Heart left ventricle (tissue), 13 donors: Measurements from ENCODE around the gene MLXIP.
A peak's percentile ranks its signal among the peaks of the same experiment; 100 is the strongest.

ENCODE experiments used
- POLR2A ChIP-seq, 2 donors: fragments of 450-650 bp; IDR thresholded peaks; one replicate each; pipeline ENCODE4 v1.6.1; 2017; ENCODE audit warnings: antibody characterized with exemption in 2 of 2, mild to moderate bottlenecking in 2 of 2, moderate library complexity in 2 of 2
- TF ChIP-seq, protein P1 (sequence below), 12 donors: fragments of 200-600 bp; sonication (generic) in 4 of 12; IDR thresholded peaks; one replicate each; pipeline versions ENCODE4 v1.5.0 to v1.8.0; 2018 to 2022; ENCODE audit warnings: antibody characterized with exemption in 12 of 12, mild to moderate bottlenecking in 5 of 12
- donor health status: ischemic (EF 13 %, LVEDD 7.1; RV severe dilation, severe dysfunction).
- donor health status: DM: no; HTN: yes; CAD: no.
- donor health status: DM: no; HTN: no; CAD: no.
- donor health status: ischemic (EF 25% LVEDD 6.9; RV normal size, moderate dysfunction).
- donor health status: ischemic (EF 25% LVEDD 5.7; RV mildly dilated, moderate dysfunction).
- donor health status: ischemic (EF 35%, LVEDD 5.7; RV mildly dilated, moderate dysfunction).
- donor health status: nonischemic (EF 11% LVEDD 7.7; RV severe dilation, severe dysfunction).
- donor health status: DM: yes; HTN: yes; CAD: no.
- donor health status: PGD.
- donor health status: ischemic (EF 29% LVEDD 5.4; RV normal size, mild dysfunction).
- donor health status: nonischemic (EF 23%, LVEDD 6.1; RV moderate dilation, normal function).

DNA sequence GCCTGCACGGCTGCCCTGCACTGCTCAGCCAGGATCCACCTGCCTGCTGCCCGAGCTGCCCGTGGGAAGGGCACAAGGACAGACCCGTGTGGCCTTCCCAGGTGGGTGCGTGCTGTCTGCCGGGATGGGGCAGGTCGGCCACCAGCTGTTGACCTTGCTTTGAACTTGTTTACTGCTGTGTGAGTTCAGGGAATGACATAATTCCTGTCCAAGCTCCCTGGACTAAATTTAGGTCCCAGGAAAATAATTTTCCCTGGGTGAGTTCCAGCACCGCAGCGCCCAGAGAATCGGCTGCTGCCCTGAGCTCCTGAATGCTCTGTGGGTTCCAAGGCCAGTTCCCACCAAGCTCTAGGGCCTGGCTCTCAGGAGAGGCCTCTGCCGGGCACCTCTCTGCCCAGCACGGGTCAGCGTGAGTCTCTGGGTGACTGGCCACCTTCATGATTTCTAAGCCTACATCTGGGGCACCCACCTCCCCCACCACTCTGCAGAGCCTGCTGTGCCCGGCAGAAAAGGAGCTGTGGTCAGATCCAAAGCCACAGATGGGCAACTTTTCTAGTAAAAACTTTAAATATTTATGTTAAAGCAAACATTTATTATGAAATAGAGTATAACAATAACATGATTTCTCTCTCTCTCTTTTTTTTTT is 27.2 kb upstream of the MLXIP start:
- TF ChIP-seq, protein P1, sequence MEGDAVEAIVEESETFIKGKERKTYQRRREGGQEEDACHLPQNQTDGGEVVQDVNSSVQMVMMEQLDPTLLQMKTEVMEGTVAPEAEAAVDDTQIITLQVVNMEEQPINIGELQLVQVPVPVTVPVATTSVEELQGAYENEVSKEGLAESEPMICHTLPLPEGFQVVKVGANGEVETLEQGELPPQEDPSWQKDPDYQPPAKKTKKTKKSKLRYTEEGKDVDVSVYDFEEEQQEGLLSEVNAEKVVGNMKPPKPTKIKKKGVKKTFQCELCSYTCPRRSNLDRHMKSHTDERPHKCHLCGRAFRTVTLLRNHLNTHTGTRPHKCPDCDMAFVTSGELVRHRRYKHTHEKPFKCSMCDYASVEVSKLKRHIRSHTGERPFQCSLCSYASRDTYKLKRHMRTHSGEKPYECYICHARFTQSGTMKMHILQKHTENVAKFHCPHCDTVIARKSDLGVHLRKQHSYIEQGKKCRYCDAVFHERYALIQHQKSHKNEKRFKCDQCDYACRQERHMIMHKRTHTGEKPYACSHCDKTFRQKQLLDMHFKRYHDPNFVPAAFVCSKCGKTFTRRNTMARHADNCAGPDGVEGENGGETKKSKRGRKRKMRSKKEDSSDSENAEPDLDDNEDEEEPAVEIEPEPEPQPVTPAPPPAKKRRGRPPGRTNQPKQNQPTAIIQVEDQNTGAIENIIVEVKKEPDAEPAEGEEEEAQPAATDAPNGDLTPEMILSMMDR (IDR thresholded peaks at IDR 0.05) = peak in 1 of 12 donors; percentile 7
- TF ChIP-seq POLR2A (IDR thresholded peaks at IDR 0.05) = no peak
